Measurements from ENCODE around the gene C1QC.

Gene C1QC

DNA sequence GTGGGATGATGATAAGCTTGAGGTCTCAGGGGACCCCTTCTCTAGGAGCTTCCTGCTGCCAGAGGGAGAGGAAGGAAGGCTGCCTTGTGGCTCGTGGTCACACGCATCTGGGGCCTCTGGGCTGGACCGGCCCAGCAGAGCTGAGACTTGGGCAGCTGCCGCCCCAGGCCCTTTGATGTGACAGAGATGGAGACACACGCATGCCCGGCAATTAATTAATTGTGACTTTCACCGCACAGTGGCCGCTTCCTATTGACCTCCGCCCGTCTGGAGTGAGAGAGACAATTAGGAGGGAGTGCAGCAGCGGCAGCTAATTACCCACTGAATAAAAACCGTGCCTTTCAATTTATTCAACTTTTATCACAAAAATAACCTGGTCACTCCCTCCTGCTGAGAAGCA, 23.6 kb upstream of the C1QC start:
- DNase-seq, result no peak

DNA sequence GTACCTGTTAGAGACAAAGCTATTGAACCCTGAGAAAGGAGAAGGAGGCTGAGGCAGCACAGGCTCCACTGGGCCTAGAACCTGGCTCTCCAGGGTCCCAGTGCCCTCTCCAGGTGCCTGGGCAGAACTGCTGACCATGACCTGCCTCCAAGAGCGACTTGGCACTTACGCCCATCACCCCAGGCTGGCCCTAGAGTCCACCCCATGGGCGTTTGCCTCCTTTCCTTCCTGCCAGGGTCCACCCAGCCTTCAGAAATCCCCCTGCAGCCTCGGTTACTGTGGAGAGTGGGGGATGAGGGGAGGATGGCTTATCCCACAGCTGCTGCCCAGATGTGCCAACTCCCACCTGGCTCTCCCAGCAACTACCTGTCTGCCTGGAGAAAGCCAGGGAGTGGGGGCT, 21.7 kb upstream of the C1QC start:
- DNase-seq, result no peak

GRCh38 chr1:22625262-22625925, 18.0 kb upstream of the C1QC start:
- DNase-seq, result no peak

GRCh38 chr1:22626237-22627157, 16.9 kb upstream of the C1QC start:
- DNase-seq, result no peak

DNA sequence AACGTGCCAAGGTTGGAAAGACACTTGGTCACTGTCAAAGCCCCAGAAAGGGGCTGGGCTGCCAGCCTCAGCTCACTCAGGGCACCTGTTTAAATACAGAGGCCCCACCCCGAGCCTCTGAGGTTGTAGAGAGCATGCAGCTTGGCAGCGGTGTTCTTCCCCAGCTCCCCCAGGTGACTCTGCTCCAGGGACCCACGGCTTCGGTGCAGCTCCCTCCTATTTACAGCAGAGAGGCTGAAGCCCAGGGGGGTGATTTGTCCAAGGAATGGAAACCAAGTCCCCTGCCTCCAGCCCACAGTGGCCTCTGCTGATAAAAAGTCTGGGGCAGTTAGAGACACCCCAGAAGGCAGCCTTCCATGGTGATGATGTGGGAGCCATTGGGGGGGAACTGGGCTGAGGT, 16.1 kb upstream of the C1QC start:
- no peak for DNase-seq

- no peak for DNase-seq
Observed at GRCh38 chr1:22628698-22629444, 14.6 kb upstream of the C1QC start.

GRCh38 chr1:22629886-22630285, 13.5 kb upstream of the C1QC start:
- no peak for DNase-seq

GRCh38 chr1:22633697-22634463, 9.6 kb upstream of the C1QC start:
- no peak for DNase-seq

- DNase-seq, result no peak
Observed at GRCh38 chr1:22635436-22635835, 8.0 kb upstream of the C1QC start.

- no peak for DNase-seq
Observed at GRCh38 chr1:22636353-22636752, 7.1 kb upstream of the C1QC start, which contains the start of gene C1QA. Gene C1QA, plus strand, starts transcription at chr1:22636628. Its CDS starts 989 bp downstream, at chr1:22637617.

GRCh38 chr1:22636927-22637326, 6.5 kb upstream of the C1QC start:
- no peak for DNase-seq

DNA sequence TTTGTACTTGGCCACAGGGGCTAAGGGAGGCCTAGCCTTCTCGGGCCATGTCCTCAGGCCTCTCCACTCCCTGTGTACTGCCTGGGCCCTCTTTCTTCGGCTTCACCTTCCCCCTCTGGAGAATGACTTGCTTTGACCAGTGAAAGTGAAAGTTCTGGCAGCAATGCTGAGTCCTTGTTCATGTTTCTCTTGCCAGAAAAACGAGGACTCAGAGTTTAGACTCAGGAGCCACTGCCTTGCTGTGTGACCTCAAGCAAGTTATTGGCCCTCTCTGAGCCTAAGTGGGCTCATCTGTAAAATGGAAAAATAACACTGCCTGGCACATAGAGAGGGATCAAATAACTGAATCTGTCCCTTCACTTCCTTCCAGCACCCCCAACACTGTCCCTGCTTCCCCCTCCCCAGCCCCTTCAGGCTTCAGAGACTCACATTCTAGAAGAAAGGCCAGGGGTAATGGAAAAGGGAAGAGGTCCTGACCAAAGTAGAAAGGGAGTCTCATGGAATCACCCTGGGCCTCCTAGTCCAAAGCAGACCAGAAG, 5.5 kb upstream of the C1QC start:
- DNase-seq, result no peak

DNA sequence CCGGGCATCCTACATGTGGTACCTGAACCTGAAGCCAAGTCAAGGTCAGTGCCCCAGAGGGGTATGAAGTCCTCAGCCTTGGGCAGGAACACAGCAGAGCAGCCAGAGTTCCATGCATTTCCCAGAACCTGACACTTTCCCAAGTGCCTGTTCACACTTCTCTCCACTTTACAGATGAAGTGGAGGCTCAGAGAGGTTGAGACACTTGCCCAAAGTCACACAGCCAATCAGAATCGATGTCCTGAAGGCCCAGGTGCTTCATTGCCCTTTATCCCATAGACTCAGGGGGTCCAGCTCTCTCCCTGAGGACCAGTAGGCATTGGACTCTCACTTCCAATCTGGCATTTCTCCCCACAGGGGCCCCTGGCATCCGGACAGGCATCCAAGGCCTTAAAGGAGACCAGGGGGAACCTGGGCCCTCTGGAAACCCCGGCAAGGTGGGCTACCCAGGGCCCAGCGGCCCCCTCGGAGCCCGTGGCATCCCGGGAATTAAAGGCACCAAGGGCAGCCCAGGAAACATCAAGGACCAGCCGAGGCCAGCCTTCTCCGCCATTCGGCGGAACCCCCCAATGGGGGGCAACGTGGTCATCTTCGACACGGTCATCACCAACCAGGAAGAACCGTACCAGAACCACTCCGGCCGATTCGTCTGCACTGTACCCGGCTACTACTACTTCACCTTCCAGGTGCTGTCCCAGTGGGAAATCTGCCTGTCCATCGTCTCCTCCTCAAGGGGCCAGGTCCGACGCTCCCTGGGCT, 4.8 kb upstream of the C1QC start:
- DNase-seq, result no peak

- no peak for DNase-seq
Observed at GRCh38 chr1:22639286-22639685, 4.1 kb upstream of the C1QC start.

DNA sequence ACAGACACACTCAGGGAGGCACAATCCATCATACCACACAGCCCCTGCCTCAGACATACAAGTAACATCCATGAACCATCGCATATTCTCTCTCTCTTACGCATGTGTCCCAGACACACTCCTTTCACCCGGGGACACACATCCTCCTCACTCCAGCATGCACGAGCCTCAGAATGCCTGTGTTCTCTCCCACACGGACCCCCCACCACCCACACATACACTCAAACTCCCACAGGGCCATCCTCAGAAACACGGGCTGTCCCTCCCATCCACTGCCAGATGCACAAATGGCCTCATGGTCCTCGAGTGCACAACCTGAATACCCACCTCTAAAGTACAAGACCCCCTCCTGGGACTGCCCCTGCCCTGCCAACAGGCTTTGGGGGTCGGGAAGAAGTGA, 2.2 kb upstream of the C1QC start:
- DNase-seq, result no peak

DNA sequence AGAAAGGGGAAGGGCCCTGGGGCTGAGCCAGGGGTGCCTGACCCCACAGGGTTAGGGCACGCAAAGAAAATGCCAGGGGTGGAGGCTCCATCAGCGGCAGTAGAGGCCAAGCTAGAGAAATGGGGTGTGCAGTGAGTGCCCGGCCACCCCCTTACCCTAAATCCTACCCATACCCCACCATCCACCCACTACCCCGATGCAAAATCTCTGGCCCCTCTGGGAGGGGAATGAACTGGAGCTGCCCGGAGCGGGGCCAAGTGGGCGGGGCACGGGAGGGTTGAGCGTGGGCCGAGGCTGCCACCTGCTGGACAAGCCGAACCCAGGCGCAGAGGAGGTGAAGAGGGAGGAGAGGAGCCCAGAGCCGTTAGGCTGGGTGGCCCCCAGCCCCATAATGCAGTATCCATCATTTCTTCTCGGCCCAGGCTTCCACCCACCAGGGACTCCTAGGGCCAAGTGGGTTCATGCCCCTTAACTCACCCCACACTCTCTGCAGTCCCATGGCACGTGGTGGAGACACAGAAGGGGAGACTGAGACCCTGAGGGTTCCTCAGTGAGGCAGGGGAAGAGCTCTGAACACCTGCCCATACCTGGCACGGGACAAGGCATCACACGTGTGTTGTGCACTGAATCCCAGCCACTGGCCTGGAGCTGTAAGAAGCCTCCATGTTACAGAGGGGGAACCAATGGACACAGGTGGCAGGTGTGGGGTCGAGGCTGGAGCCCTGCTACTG, 1.4 kb upstream of the C1QC start:
- DNase-seq, result peak; percentile 59

- no peak for DNase-seq
Observed at GRCh38 chr1:22643928-22644327, 495 bp downstream of the C1QC start.

- no peak for DNase-seq
Observed at GRCh38 chr1:22645931-22646330, 2.5 kb downstream of the C1QC start.

- no peak for DNase-seq
Observed at GRCh38 chr1:22646384-22646783, 3.0 kb downstream of the C1QC start.

- DNase-seq, result no peak
Observed at GRCh38 chr1:22650089-22650693, 6.8 kb downstream of the C1QC start.
